Loucy (cell line): ENCODE data around the gene INAFM2.

ENCODE experiments used
- CTCF ChIP-seq: fragments of 200-600 bp; sonication (generic); conservative IDR thresholded peaks from 2 replicates; pipeline ENCODE4 v1.5.1; 2014; ENCODE audit warnings: mild to moderate bottlenecking, antibody characterized with exemption, low read length
- EZH2phosphoT487 ChIP-seq: fragments of 200-600 bp; IDR thresholded peaks from 2 replicates; pipeline ENCODE4 v1.6.1; 2018; ENCODE audit warnings: antibody characterized with exemption, mild to moderate bottlenecking, moderate library complexity, borderline replicate concordance

GRCh38 chr15:40283615-40284300, 39.7 kb upstream of the INAFM2 start:
- TF ChIP-seq CTCF (no peak), EZH2phosphoT487 (no peak)
